Measurements from ENCODE around the gene CD6. TPM values are rescaled to one million over a fixed set of nuclear protein-coding genes. Genes with fewer than 3 reads are reported as not detected.

CD6 gene
- total and polyA plus RNA-seq, 12 donors, result 0.22 to 8.4 (median 2.1) TPM

GRCh38 chr11:60926500-60926899 is 45.0 kb upstream of the CD6 start:
- H3K4me1 ChIP-seq (replicated peaks in 1 of 2), result peaks cover 15 to 18% of the 10 kb centered on the region in 2 donors
- no peak overlapping the region for H3K27ac ChIP-seq
- DNase-seq, result no peak
- no peaks in the 10 kb centered on the region for H3K9me3 ChIP-seq (replicated peaks in 1 of 3)
- no peak for TF ChIP-seq CTCF (IDR thresholded peaks at IDR 0.05)
- intact Hi-C loops (cut with DNase I), result no loop called here
- peaks cover 0 to 16% of the 10 kb centered on the region in 2 donors for H3K36me3 ChIP-seq (replicated peaks in 1 of 2)
- H3K27me3 ChIP-seq, result no peaks in the 10 kb centered on the region
- no peak overlapping the region for H3K4me3 ChIP-seq
- WGBS, 4 donors, result 93 to 97% (median 95%) methylated on average over 8 of the region's 8 CpGs

GRCh38 chr11:60927061-60927592 is 44.4 kb upstream of the CD6 start:
- intact Hi-C loops (cut with DNase I), result no loop called here
- Histone ChIP-seq H3K36me3 (replicated peaks in 1 of 2) (peaks cover 0 to 10% of the 10 kb centered on the region in 2 donors), H3K27me3 (no peaks in the 10 kb centered on the region), H3K27ac (no peak overlapping the region), H3K4me1 (replicated peaks in 1 of 2) (peaks cover 15 to 18% of the 10 kb centered on the region in 2 donors), H3K9me3 (replicated peaks in 1 of 3) (no peaks in the 10 kb centered on the region), H3K4me3 (no peak overlapping the region)
- WGBS, 4 donors, result 80 to 94% (median 91%) methylated on average over 6 to 8 of the region's 8 CpGs
- no peak for DNase-seq
- TF ChIP-seq POLR2A (IDR thresholded peaks at IDR 0.05) (no peak), CTCF (IDR thresholded peaks at IDR 0.05) (no peak)

- intact Hi-C loops (cut with DNase I), result no loop called here
- Histone ChIP-seq H3K27me3 (no peaks in the 10 kb centered on the region), H3K4me1 (replicated peaks in 1 of 2) (peaks cover 15 to 18% of the 10 kb centered on the region in 2 donors), H3K9me3 (replicated peaks in 1 of 3) (no peaks in the 10 kb centered on the region), H3K27ac (no peak overlapping the region), H3K4me3 (no peak overlapping the region), H3K36me3 (replicated peaks in 1 of 2) (peaks cover 0 to 5% of the 10 kb centered on the region in 2 donors)
- no peak for DNase-seq
- 89 to 99% (median 89%) methylated on average over 13 to 16 of the region's 16 CpGs for WGBS, 4 donors
- TF ChIP-seq POLR2A (IDR thresholded peaks at IDR 0.05) (no peak), CTCF (IDR thresholded peaks at IDR 0.05) (no peak)
Observed at GRCh38 chr11:60927600-60927999, 43.9 kb upstream of the CD6 start.

GRCh38 chr11:60928563-60929001 is 42.9 kb upstream of the CD6 start:
- DNase-seq, result no peak
- Histone ChIP-seq H3K4me3 (no peak overlapping the region), H3K36me3 (replicated peaks in 1 of 2) (no peaks in the 10 kb centered on the region), H3K9me3 (replicated peaks in 1 of 3) (no peaks in the 10 kb centered on the region), H3K4me1 (replicated peaks in 1 of 2) (peaks cover 15 to 18% of the 10 kb centered on the region in 2 donors), H3K27me3 (no peaks in the 10 kb centered on the region), H3K27ac (no peak overlapping the region)
- 89 to 100% (median 93%) methylated on average over 3 to 20 of the region's 20 CpGs for WGBS, 4 donors
- intact Hi-C loops (cut with DNase I), result no loop called here
- no peak for TF ChIP-seq CTCF (IDR thresholded peaks at IDR 0.05)
- TF ChIP-seq POLR2A (IDR thresholded peaks at IDR 0.05), result no peak
